ES-I3 (cell line): ENCODE results near the gene IL24.

ENCODE experiments used
- H3K36me3 ChIP-seq: 2 replicates; pipeline ENCODE4 v1.6.1; 2013; ENCODE audit warnings: mild to moderate bottlenecking, low read length, control low read depth, moderate library complexity; ENCODE audit not compliant: insufficient read depth
- H3K4me1 ChIP-seq: 2 replicates; pipeline ENCODE4 v1.6.1; 2013; ENCODE audit warnings: mild to moderate bottlenecking, control low read depth, low read length; ENCODE audit not compliant: insufficient read depth
- H3K9ac ChIP-seq: 2 replicates; pipeline ENCODE4 v1.6.1; 2013; ENCODE audit warnings: low read depth, mild to moderate bottlenecking, low read length, moderate library complexity
- H3K9me3 ChIP-seq: 2 replicates; pipeline ENCODE4 v1.6.1; 2013; ENCODE audit warnings: mild to moderate bottlenecking, low read length, moderate library complexity; ENCODE audit not compliant: control insufficient read depth, insufficient read depth

The IL24 gene

DNA sequence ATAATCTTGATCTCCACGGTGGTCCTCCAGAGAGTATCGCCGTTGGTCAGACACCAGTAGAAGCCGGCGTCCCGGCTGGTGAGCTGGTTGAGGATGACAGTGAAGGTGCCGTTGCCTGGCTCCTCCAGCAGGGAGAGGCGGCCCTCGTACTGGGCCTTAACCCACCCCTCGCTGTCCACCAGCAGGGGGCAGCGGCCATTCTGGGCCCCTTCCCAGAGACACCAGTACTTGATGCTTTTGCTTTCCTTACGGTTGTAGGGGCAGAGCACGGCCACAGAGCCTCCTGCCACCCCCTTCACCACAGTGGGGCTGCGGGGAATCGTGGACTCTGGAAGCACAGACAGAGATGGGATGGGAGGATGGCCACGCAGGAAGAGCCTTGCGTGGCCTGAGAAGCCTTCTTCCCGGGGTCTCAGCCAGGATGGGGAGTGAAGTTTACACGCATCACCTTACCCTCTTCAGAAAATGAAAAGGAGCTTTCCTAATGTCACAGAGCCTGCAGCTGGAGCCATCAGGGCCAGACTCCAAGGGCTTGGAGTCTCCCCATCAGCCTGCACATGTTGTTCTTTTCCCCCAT is 38.3 kb downstream of the IL24 start:
- H3K4me1 ChIP-seq: no peaks in the 10 kb centered on the region
- H3K36me3 ChIP-seq: no peaks in the 10 kb centered on the region
- H3K9me3 ChIP-seq: no peaks in the 10 kb centered on the region
- no peak overlapping the region for H3K9ac ChIP-seq

DNA sequence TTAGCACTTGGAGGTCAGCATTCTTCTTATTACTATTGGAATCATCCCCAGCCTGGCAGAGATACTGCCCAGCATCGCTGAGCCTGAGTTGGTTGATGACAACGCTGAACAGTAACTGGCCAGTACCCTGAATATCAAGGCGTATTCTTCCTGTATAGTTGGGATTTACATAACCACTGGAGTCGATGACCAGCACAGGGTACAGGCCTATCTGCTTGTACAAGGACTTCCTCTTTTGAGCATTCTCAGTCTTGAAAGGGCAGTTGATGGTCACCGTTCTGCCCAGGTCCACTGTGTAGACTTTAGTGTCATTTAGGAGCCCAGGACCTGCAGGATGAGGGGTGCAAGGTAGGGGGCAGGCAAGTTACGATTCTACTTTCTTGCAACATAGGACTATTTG is 40.2 kb downstream of the IL24 start:
- Histone ChIP-seq H3K4me1 (no peaks in the 10 kb centered on the region), H3K9me3 (no peaks in the 10 kb centered on the region), H3K9ac (no peak overlapping the region), H3K36me3 (no peaks in the 10 kb centered on the region)

GRCh38 chr1:206939131-206939530 is 41.9 kb downstream of the IL24 start:
- Histone ChIP-seq H3K36me3 (no peaks in the 10 kb centered on the region), H3K9ac (no peak overlapping the region), H3K4me1 (no peaks in the 10 kb centered on the region), H3K9me3 (no peaks in the 10 kb centered on the region)

DNA sequence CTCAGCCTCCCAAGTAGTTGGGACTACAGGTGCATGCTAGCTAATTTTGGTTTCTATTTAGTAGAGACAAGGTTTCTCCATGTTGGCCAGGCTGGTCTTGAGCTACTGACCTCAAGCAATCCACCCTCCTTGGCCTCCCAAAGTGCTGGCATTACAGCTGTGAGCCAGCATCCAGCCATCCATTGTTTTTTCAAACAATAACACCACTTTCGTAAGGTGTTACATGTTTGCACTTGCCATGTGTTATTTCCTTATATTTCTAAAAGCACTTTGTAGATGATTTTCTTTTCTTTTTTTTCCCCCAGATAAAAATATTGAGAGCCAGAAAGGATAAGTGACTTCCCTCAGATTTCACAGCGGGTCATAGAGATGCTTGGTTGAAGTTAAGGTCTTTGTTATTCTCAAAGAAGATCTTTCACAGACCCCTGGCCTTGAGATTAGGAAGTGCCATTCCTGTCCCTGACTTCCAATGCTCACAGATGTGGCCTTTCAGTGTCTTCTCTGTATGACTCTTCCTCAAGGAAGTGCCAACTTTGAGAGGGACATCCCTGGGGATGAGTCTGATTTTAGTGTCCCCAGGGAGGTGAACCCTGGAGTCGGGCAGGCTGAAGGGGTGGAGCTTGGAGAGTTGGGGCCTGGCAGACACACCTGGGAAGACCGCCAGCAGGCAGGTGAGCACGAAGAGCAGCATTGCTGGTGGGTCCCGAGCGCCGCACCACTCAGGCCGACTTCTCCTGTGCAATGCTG is 42.8 kb downstream of the IL24 start:
- H3K4me1 ChIP-seq: no peaks in the 10 kb centered on the region
- H3K36me3 ChIP-seq: no peaks in the 10 kb centered on the region
- H3K9me3 ChIP-seq: no peaks in the 10 kb centered on the region
- no peak overlapping the region for H3K9ac ChIP-seq

DNA sequence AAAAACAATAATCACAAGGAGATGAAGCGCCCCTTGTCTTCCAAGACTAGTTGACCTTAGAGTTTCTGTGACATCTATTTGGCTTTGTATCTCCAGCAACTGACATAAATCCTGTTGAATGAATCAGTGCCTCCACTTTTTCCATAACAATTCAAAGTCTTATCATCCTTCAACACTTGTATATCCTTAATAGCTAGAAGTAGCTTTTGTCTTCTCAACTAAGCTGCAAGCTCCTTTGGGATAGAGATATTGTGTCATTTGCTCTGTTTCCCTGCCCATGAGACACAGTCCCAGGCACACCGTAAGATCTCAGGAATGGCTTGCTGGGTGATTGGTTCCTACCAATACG is 43.3 kb downstream of the IL24 start:
- H3K4me1 ChIP-seq: no peaks in the 10 kb centered on the region
- no peaks in the 10 kb centered on the region for H3K9me3 ChIP-seq
- H3K36me3 ChIP-seq: no peaks in the 10 kb centered on the region
- H3K9ac ChIP-seq: no peak overlapping the region

DNA sequence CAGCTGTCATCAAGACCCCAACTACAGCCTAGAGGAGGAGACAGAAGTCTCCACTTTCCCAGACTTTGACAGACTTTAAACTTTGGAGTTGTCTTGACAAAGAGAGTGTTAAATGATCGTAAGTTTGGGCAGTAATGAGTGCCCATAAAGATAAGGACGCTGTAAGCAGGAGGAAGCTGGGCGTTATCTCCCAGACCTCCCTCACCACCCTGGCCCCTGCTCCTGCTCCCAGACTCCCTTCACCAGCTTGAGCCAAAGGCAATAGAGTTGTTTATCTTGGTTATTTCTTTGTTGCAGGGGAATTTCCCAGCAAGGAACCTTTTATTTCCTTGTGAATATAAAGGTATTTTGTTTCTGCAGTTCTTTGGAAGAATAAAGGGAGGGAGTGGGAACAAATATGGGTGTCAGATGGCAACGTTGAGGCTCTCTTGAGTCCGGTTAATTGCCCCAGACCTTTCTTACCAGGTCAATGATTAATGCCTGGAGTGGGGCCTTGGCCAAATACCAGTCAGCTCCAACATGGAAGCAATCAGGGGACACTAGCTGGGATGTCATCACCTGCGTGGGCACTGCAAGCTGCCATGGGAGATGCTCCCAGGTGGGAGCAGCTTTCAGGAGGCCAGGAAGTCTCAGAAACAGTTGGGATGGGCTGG is 44.6 kb downstream of the IL24 start:
- H3K36me3 ChIP-seq: no peaks in the 10 kb centered on the region
- no peak overlapping the region for H3K9ac ChIP-seq
- H3K4me1 ChIP-seq: no peaks in the 10 kb centered on the region
- no peaks in the 10 kb centered on the region for H3K9me3 ChIP-seq

GRCh38 chr1:206944703-206945102 is 47.5 kb downstream of the IL24 start:
- H3K9ac ChIP-seq: no peak overlapping the region
- no peaks in the 10 kb centered on the region for H3K4me1 ChIP-seq
- no peaks in the 10 kb centered on the region for H3K9me3 ChIP-seq
- no peaks in the 10 kb centered on the region for H3K36me3 ChIP-seq

GRCh38 chr1:206945779-206946178 is 48.5 kb downstream of the IL24 start:
- H3K4me1 ChIP-seq: no peaks in the 10 kb centered on the region
- no peaks in the 10 kb centered on the region for H3K36me3 ChIP-seq
- no peaks in the 10 kb centered on the region for H3K9me3 ChIP-seq
- H3K9ac ChIP-seq: no peak overlapping the region

- H3K9ac ChIP-seq: no peak within 1 kb of the TSS
- H3K9me3 ChIP-seq: no peaks in the 10 kb centered on the region
- no peaks in the 10 kb centered on the region for H3K4me1 ChIP-seq
- H3K36me3 ChIP-seq: no peaks in the 10 kb centered on the region
These were observed 49.0 kb downstream of the IL24 start, which contains the start of gene PIGR for GRCh38 chr1:206946261-206946660. TSS of gene PIGR (minus strand) at chr1:206946466. CDS start at chr1:206940531, 5,935 bp downstream.

DNA sequence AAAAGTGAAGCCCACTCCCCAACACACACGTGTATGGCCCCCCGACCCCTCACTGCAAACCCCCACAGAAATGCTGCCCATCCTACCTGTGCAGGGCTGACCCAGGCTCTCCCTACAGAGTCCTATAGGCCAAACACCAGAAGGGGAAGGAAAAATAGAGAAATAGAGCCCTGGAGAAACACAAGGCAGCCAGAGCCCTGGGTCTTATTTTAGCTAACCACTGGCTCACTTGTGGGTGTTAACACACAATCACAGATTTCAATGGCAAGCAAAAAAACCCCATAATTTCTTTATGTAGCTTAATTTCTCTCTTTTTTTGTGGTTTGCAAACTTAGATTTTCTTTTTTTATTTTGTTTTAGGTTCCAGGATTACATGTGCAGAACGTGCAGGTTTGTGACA is 50.0 kb downstream of the IL24 start:
- H3K9ac ChIP-seq: no peak overlapping the region
- no peaks in the 10 kb centered on the region for H3K9me3 ChIP-seq
- no peaks in the 10 kb centered on the region for H3K36me3 ChIP-seq
- no peaks in the 10 kb centered on the region for H3K4me1 ChIP-seq

DNA sequence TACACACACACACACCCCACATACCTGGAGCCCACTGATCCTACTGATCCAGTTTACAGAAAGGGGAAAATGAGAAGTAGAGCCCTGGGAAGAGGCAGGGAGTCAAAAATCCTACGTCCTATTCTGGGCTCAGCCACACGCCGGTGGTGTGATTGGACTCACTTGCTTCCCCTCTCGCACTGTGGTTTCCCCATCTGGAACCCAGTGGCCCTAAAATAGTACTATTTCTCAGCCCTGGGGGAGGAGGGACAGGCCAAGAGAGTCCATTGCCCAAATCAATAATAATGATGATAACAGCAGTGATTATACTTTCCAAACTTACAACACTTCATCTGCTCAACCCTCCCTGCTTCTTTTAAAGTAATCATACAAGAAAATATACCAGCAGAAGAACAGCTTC is 52.0 kb downstream of the IL24 start:
- H3K9me3 ChIP-seq: no peaks in the 10 kb centered on the region
- H3K9ac ChIP-seq: no peak overlapping the region
- H3K36me3 ChIP-seq: no peaks in the 10 kb centered on the region
- H3K4me1 ChIP-seq: no peaks in the 10 kb centered on the region

GRCh38 chr1:206949641-206950040 is 52.4 kb downstream of the IL24 start:
- Histone ChIP-seq H3K36me3 (no peaks in the 10 kb centered on the region), H3K9ac (no peak overlapping the region), H3K9me3 (no peaks in the 10 kb centered on the region), H3K4me1 (no peaks in the 10 kb centered on the region)

DNA sequence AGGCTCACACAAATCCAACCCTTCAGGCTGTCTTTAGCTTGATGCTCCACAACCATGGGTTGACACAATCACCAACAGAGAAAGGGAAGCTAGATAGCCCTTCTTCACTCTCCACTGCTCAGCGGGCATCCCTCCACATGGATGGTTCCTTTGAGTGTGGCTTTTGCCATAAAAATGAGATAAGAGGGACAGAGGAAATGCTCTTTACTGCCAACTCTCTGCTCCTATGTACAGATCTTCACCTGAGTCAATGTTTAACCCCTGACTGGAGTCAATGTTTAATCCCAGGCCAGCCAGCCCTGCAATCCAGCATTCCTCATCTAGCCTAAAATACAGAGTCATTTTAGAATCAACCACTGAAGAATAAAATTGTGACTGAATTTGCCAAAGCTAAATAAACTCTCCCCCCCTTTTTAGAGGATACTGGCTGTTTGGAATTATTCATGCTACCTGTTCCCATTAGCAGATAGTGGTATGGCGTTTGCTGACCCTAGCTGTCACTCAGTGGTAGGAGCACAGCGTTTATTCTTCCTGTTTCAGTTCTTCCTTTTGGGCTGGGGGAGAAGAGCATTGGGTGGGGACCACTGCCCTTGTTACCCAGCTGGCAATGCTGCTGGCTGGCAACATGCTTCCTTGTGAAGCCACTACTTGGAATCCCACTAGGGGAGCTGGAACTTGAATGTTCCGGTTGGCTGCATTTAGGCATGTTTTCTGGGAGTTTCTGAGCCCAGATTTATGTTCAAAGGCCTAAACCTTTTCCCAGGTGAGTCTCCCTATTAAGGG is 54.3 kb downstream of the IL24 start:
- 0 out of 2 replicates have a peak, but pooled peaks cover 4% of the 10 kb centered on the region for H3K4me1 ChIP-seq

DNA sequence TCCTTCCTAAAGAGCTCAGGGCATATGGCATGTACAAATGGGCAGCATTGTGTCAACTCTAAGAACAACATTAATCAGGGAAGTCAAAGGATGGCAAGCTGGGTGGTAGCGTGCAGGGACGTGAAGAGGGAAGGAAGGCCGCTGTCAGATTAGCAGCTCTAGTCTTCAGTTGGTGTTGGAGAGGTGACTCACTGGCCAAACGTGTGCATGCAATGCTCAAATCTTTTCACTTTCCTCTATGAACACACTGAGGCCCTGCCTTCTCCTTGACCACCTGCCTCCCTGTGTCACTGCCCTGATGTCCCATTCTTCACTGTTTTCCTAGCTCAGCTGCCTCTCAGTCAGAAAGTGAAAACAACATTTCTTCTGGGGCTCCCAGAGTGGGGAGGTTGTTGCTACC is 54.9 kb downstream of the IL24 start:
- Histone ChIP-seq H3K9me3 (no peaks in the 10 kb centered on the region), H3K4me1 (0 out of 2 replicates have a peak, but pooled peaks cover 4% of the 10 kb centered on the region), H3K36me3 (no peaks in the 10 kb centered on the region), H3K9ac (no peak overlapping the region)

More for the DNA sequence above, 54.3 kb downstream of the IL24 start:
- no peak overlapping the region for H3K9ac ChIP-seq
- no peaks in the 10 kb centered on the region for H3K9me3 ChIP-seq
- no peaks in the 10 kb centered on the region for H3K36me3 ChIP-seq
